GM12878 (cell line): ENCODE measurements around the gene ZNF112. TPM values are rescaled to one million over a fixed set of nuclear protein-coding genes. Genes with fewer than 3 reads are reported as not detected.

Experiments
- ATAC-seq: fragments of 200-7000 bp; cut with Tn5 transposase; 3 replicates; pipeline ENCODE4 v1.9.1; 2020; ENCODE audit warnings: mild to moderate bottlenecking, moderate library complexity
- BruUV-seq: library from RNA; stranded (reverse); fragments of 400-500 nt; replicated peaks from 2 replicates; lab custom pipeline; 2021; lab: Mats Ljungman, UMichigan
- CTCF ChIA-PET: fragments of 300-600 bp; sonication (Branson Sonifier 250); formaldehyde crosslinking; extraction: SDS; loops from one replicate; lab custom pipeline; 2021; ENCODE audit warnings: inconsistent platforms; lab: Yijun Ruan, JAX
- POLR2A ChIA-PET: fragments of 350-600 bp; formaldehyde crosslinking; extraction: SDS; loops from one replicate; lab custom pipeline; 2021; ENCODE audit warnings: inconsistent platforms; lab: Charles Lee
- RAD21 ChIA-PET: fragments of 300-600 bp; sonication (Branson Sonifier 250); formaldehyde crosslinking; loops from one replicate; lab custom pipeline; 2023; ENCODE audit warnings: antibody characterized with exemption; ENCODE audit not compliant: unreplicated experiment; lab: Charles Lee
- SMC1A ChIA-PET: fragments of 300-600 bp; sonication (Branson Sonifier 250); formaldehyde crosslinking; loops from one replicate; lab custom pipeline; 2023; ENCODE audit not compliant: unreplicated experiment, uncharacterized antibody; lab: Charles Lee
- DNase-seq: peaks from one replicate; pipeline ENCODE4 v3.0.0-alpha.2; 2011; ENCODE audit warnings: low read depth, low spot score
- FAIRE-seq: peaks from 3 replicates; lab custom pipeline; 2011; peaks lifted over from hg19 to GRCh38; lab: Jason Lieb, UNC
- H2AFZ ChIP-seq: 2 replicates; pipeline ENCODE4 v1.6.0; 2011; ENCODE audit warnings: low read depth, low read length, control low read depth; ENCODE audit not compliant: control insufficient read depth
- H3K27ac ChIP-seq: 2 replicates; pipeline ENCODE4 v1.5.1; 2011; ENCODE audit warnings: control low read depth; ENCODE audit not compliant: control insufficient read depth, insufficient read depth
- H3K27me3 ChIP-seq, 2 experiments: replicated peaks in 1 of 2; 2 replicates each; pipeline versions ENCODE4 v1.6.0 to v1.6.1; 2011; ENCODE audit warnings: low read length in 1 of 2; ENCODE audit not compliant: control insufficient read depth in 2 of 2, insufficient read depth in 2 of 2
- H3K36me3 ChIP-seq, 2 experiments: 2 replicates each; pipeline ENCODE4 v1.5.1; 2011; ENCODE audit warnings: low read length in 1 of 2; ENCODE audit not compliant: control insufficient read depth in 2 of 2, insufficient read depth in 2 of 2
- H3K4me1 ChIP-seq: 2 replicates; pipeline ENCODE4 v1.6.1; 2011; ENCODE audit warnings: mild to moderate bottlenecking, low read length, moderate library complexity, mixed read lengths; ENCODE audit not compliant: control insufficient read depth, insufficient read depth
- H3K4me2 ChIP-seq: 2 replicates; pipeline ENCODE4 v1.6.0; 2011; ENCODE audit warnings: control low read depth; ENCODE audit not compliant: control insufficient read depth, insufficient read depth
- H3K4me3 ChIP-seq: fragments of 200-600 bp; sonication (generic); 2 replicates; pipeline ENCODE4 v1.5.1; 2016
- H3K79me2 ChIP-seq: 2 replicates; pipeline ENCODE4 v1.6.0; 2011; ENCODE audit warnings: low read length; ENCODE audit not compliant: control insufficient read depth, insufficient read depth
- H3K9ac ChIP-seq: 2 replicates; pipeline ENCODE4 v1.8.0; 2011; ENCODE audit warnings: low read length, control low read depth, mixed read lengths; ENCODE audit not compliant: control insufficient read depth, insufficient read depth
- H3K9me3 ChIP-seq: replicated peaks from 3 replicates; pipeline ENCODE4 v1.5.1; 2011; ENCODE audit warnings: mild to moderate bottlenecking, low read length; ENCODE audit not compliant: control insufficient read depth, insufficient read depth
- H4K20me1 ChIP-seq: 2 replicates; pipeline ENCODE4 v1.6.0; 2011; ENCODE audit not compliant: control insufficient read depth, insufficient read depth
- BCL11A ChIP-seq: IDR thresholded peaks from 2 replicates; pipeline ENCODE4 v1.6.1; 2011; ENCODE audit warnings: low read depth, low read length
- CEBPB ChIP-seq, 2 experiments: fragments of 150-350 bp in 1 of 2; IDR thresholded peaks; 2 replicates each; pipeline ENCODE4 v1.6.1; 2012 to 2014; ENCODE audit warnings: low read depth in 2 of 2, low read length in 2 of 2, borderline replicate concordance in 1 of 2, inconsistent platforms in 1 of 2
- CHD1 ChIP-seq: IDR thresholded peaks from 2 replicates; pipeline ENCODE4 v1.6.1; 2012; ENCODE audit warnings: low read depth, low read length, improper control_type of control experiment
- GABPA ChIP-seq: IDR thresholded peaks from 2 replicates; pipeline ENCODE4 v1.6.1; 2014; ENCODE audit warnings: antibody characterized with exemption, low read depth, mild to moderate bottlenecking, inconsistent platforms
- GATAD2B ChIP-seq: fragments of 450-650 bp; conservative IDR thresholded peaks from 2 replicates; pipeline ENCODE4 v1.6.1; 2017; ENCODE audit warnings: low read depth, mild to moderate bottlenecking, moderate library complexity
- KAT2A ChIP-seq: conservative IDR thresholded peaks from 2 replicates; pipeline ENCODE4 v1.6.1; 2011; ENCODE audit warnings: low read depth, low read length; ENCODE audit not compliant: control insufficient read depth
- LARP7 ChIP-seq: fragments of 450-650 bp; IDR thresholded peaks from 2 replicates; pipeline ENCODE4 v1.6.1; 2017; ENCODE audit warnings: mild to moderate bottlenecking
- NBN ChIP-seq: fragments of 450-650 bp; IDR thresholded peaks from 2 replicates; pipeline ENCODE4 v1.6.1; 2016
- RAD21 ChIP-seq: IDR thresholded peaks from 2 replicates; pipeline ENCODE4 v1.6.1; 2011; ENCODE audit warnings: mild to moderate bottlenecking, low read depth, low read length, moderate library complexity; ENCODE audit not compliant: insufficient read depth
- TCF12 ChIP-seq: IDR thresholded peaks from 2 replicates; pipeline ENCODE4 v1.6.1; 2011; ENCODE audit warnings: low read depth, mild to moderate bottlenecking, low read length
- WGBS: methylation state at CpG from one replicate; pipeline ENCODE4 v1.1.6; 2016; ENCODE audit warnings: low lambda C conversion rate; ENCODE audit not compliant: insufficient replicate concordance, insufficient coverage; ENCODE audit errors: missing lambda C conversion rate; 5-methylcytosine and 5-hydroxymethylcytosine counted together
- in situ Hi-C: fragments of 300-500 bp; cut with MboI; formaldehyde crosslinking; loops from 9 replicates; pipeline ENCODE4 v1.14.3; 2018; ENCODE audit warnings: mixed read lengths
- intact Hi-C: fragments of 100-400 bp; cut with micrococcal nuclease; formaldehyde crosslinking; loops from one replicate; pipeline ENCODE4 v1.14.2; 2022; ENCODE audit not compliant: unreplicated experiment
- polyA plus RNA-seq, 11 experiments: library from polyadenylated mRNA; depleted of rRNA in 4 of 11; unstranded in 6 of 11; stranded (reverse) in 5 of 11; fragments of >200 nt; fragmentation: Nextera tagmentation in 4 of 11; fragmentation: Illumina TruSeq in 1 of 11; extraction: Ambion mirVana in 4 of 11; extraction: Trizol in 1 of 11; gene quantifications; 1 replicate in 1 of 11; 2 replicates in 10 of 11; pipeline versions ENCODE4 v1.2.1 to v1.2.3, GENCODE V29; 2011 to 2016; ENCODE audit warnings: inconsistent platforms in 2 of 11, missing spikeins in 2 of 11, low read depth in 1 of 11
- total RNA-seq, 4 experiments: library from RNA; depleted of rRNA in 3 of 4; stranded (reverse); fragments of >200 nt in 3 of 4; fragmentation: Illumina TruSeq in 1 of 4; extraction: Trizol in 1 of 4; gene quantifications; 2 replicates each; pipeline versions ENCODE4 v1.2.1 to v1.2.3, GENCODE V29; 2013 to 2021

ZNF112 gene
- total and polyA plus RNA-seq, 10 of the 15 experiments (the other 5 are each of a cell fraction or from before 2014, with no cell fraction given), result 0.03 to 0.25 (median 0.07) TPM; not detected in 4

DNA sequence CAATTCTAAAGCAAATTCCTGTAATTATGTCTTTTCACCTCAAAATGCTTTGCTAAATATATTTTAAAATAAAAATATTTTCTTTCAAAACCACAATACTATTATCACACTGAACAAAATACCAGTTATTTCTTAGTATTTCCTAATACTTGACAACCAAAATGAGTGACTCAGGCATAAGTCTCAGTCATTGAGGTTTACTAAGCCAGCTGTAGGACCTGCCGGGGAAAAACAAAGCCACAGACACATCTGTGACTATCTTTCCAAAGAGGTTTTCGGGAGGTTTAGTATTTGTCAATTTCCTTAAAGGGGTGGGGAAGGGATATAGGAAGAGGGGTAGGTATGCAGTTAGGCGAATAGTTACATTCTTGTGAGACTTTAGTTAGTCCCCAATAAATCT lies 48.5 kb downstream of the ZNF112 start:
- RAD21 ChIA-PET, result no interaction called here
- in situ Hi-C loops (no loop called here), intact Hi-C loops (loop anchor here (10.0 kb wide), 1 partner anchor 197 kb away; the partner anchor contains the start of gene ZNF180)
- BruUV-seq, result no TSS peak
- POLR2A ChIA-PET, result no interaction called here
- Histone ChIP-seq H3K4me1 (peaks cover 7% of the 10 kb centered on the region), H3K9me3 (peaks cover 2% of the 10 kb centered on the region; the same call in 2 of the 3 replicates), H3K79me2 (peaks cover 6% of the 10 kb centered on the region), H2AFZ (no peak overlapping the region), H3K27ac (no peak overlapping the region), H3K27me3 (no peaks in the 10 kb centered on the region), H3K4me2 (no peak overlapping the region), H3K36me3 (no peaks in the 10 kb centered on the region), H3K9ac (no peak overlapping the region), H3K4me3 (no peak overlapping the region), H4K20me1 (no peaks in the 10 kb centered on the region)
- no peak for DNase-seq
- TF ChIP-seq CHD1 (no peak), LARP7 (no peak), TCF12 (no peak), GABPA (no peak), KAT2A (no peak), RAD21 (no peak), GATAD2B (no peak), CEBPB (IDR thresholded peaks at IDR 0.05; ENCODE audit: borderline replicate concordance in 1 of 2, low read depth in 2 of 2, low read length in 2 of 2) (no peak)
- WGBS, result 49% methylated on average over 3 of the region's 3 CpGs
- no peak for FAIRE-seq
- no peak for ATAC-seq
- SMC1A ChIA-PET, result no interaction called here
- CTCF ChIA-PET, result no interaction called here

DNA sequence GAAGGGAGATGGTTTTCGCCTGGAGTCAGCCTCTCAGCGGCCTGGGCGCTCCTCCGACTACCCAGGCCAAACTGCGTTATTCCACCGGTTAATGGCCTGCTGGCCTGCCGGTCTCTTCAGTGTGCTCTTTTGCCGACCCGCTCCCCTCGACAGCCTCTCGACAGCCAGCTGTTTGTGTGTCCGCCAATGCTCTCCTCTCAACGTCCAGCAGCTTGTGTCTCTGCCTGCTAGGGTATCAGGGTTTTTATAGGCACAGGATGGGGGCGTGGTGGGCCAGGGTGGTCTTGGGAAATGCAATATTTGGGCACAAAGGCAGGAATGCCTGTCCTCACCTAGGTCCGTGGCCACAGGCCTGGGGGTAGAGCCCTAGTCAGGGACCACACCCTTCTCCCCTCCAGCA lies 50.2 kb downstream of the ZNF112 start:
- peaks cover 0 to 5% of the 10 kb centered on the region in 2 experiments; a peak in 1 of 4 replicates for H3K36me3 ChIP-seq
- ChIA-PET POLR2A (no interaction called here), RAD21 (no interaction called here), SMC1A (no interaction called here), CTCF (no interaction called here)
- no peak overlapping the region for H3K4me3 ChIP-seq
- no peak for DNase-seq
- FAIRE-seq, result no peak
- H3K27me3 ChIP-seq, result no peaks in the 10 kb centered on the region
- WGBS, result 72% methylated on average over 15 of the region's 15 CpGs
- H3K4me1 ChIP-seq, result peaks cover 7% of the 10 kb centered on the region
- peaks cover 6% of the 10 kb centered on the region for H3K79me2 ChIP-seq
- intact Hi-C loops (loop anchor here (10.0 kb wide), 1 partner anchor 199 kb away; the partner anchor contains the start of gene ZNF180), in situ Hi-C loops (no loop called here)
- no peak overlapping the region for H3K27ac ChIP-seq
- H3K9me3 ChIP-seq, result peaks cover 2% of the 10 kb centered on the region; the same call in 2 of the 3 replicates
- no peaks in the 10 kb centered on the region for H4K20me1 ChIP-seq
- no peak for TF ChIP-seq NBN
- TF ChIP-seq BCL11A, result no peak
- H3K4me2 ChIP-seq, result no peak overlapping the region
- no peak overlapping the region for H3K9ac ChIP-seq
- no TSS peak for BruUV-seq
- no peak for ATAC-seq
- no peak overlapping the region for H2AFZ ChIP-seq
